GM12892 (cell line): ENCODE data around the gene RTKN2.

Source experiments
- POLR2A ChIP-seq: IDR thresholded peaks from 2 replicates; pipeline ENCODE4 v1.6.1; 2011; ENCODE audit warnings: low read depth, low read length, control low read depth
- POLR2AphosphoS5 ChIP-seq: IDR thresholded peaks from 2 replicates; pipeline ENCODE4 v1.6.1; 2011; ENCODE audit warnings: low read depth, low read length, control low read depth

DNA sequence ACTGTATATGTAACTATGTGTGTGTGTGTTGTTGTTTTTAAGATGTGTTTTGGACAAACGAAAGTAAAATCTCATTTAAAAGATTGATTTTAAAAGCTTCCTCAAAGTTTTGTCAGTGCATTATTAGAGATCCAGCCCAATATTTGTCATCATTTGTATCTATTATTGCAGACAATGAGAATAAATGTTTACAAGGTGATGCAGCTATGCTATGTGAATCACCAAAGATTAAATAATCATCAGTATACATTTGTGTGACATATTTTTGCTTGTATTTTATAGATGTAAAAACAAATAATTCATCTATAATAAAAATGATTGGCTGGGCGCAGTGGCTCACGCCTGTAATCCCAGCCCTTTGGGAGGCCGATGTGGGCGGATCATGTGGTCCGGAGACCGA, 35.3 kb upstream of the RTKN2 start:
- TF ChIP-seq POLR2A = no peak
- TF ChIP-seq POLR2AphosphoS5 = no peak
